Epithelial cell of proximal tubule (primary cell): ENCODE measurements around the gene HCN1. TPM values are rescaled to one million over a fixed set of nuclear protein-coding genes. Genes with fewer than 3 reads are reported as not detected.
"Not testable (repeated sequence)": the region's sequence is repeated elsewhere in the genome, so short reads cannot be mapped to it uniquely, and the experiment has no call there.

Source experiments
- DNase-seq: peaks from one replicate; pipeline ENCODE4 v3.0.0-alpha.2; 2011; ENCODE audit warnings: low read depth
- H3K4me3 ChIP-seq: 2 replicates; pipeline ENCODE4 v1.5.1; 2011; ENCODE audit warnings: low read depth, mild to moderate bottlenecking, low read length
- CTCF ChIP-seq: conservative IDR thresholded peaks from 2 replicates; pipeline ENCODE4 v1.5.1; 2012; ENCODE audit warnings: low read depth, mild to moderate bottlenecking, low read length
- total RNA-seq: library from RNA; depleted of rRNA; stranded (reverse); fragments of >200 nt; gene quantifications from 2 replicates; pipeline ENCODE4 v1.2.3, GENCODE V29; 2015

HCN1 gene
- total RNA-seq, 1 donor from 2014 or later = not detected

- no peak for TF ChIP-seq CTCF
- DNase-seq = peak; percentile 25
- H3K4me3 ChIP-seq = no peak overlapping the region
Observed at GRCh38 chr5:45454114-45454513, 242.1 kb downstream of the HCN1 start.

GRCh38 chr5:45444856-45445255, 251.3 kb downstream of the HCN1 start:
- H3K4me3 ChIP-seq, DNase-seq: not testable (repeated sequence)

GRCh38 chr5:45440466-45440865, 255.7 kb downstream of the HCN1 start:
- TF ChIP-seq CTCF = no peak
- no peak for DNase-seq
- H3K4me3 ChIP-seq = no peak overlapping the region

GRCh38 chr5:45437752-45438151, 258.4 kb downstream of the HCN1 start:
- no peak for DNase-seq
- no peak for TF ChIP-seq CTCF
- no peak overlapping the region for H3K4me3 ChIP-seq

DNA sequence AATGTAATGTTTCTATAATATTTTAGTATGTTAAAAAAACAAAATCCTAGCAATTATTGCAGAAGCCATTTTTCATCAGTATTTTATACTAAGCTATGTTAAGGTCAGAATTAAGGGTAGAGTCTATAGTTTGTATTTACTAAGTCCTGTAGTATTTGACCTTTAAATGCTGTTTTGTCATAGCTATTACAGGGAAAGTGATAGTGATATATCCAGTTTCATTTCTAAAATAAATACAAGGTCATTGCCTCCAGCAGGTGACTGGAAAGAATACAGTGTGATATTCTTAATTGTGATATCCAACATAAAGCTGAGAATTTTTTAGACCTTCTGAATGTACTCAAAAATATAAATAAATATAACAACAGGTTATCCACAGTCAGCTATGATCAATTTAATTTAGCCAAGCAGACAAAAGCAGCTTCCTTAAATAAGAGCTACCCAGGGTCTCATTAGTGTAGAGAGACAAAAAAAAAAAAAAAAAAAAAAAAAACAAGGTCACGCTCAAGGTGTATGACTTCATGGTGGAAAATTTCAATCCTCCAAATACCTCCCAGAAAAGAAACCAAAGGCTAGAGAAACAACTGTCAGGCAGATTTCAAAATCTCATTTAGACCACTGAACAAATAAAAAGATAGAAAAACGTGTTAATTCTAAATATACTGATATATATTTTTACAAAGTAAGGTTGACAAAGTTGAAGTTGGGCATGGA, 278.7 kb downstream of the HCN1 start:
- no peak for TF ChIP-seq CTCF
- no peak for DNase-seq

DNA sequence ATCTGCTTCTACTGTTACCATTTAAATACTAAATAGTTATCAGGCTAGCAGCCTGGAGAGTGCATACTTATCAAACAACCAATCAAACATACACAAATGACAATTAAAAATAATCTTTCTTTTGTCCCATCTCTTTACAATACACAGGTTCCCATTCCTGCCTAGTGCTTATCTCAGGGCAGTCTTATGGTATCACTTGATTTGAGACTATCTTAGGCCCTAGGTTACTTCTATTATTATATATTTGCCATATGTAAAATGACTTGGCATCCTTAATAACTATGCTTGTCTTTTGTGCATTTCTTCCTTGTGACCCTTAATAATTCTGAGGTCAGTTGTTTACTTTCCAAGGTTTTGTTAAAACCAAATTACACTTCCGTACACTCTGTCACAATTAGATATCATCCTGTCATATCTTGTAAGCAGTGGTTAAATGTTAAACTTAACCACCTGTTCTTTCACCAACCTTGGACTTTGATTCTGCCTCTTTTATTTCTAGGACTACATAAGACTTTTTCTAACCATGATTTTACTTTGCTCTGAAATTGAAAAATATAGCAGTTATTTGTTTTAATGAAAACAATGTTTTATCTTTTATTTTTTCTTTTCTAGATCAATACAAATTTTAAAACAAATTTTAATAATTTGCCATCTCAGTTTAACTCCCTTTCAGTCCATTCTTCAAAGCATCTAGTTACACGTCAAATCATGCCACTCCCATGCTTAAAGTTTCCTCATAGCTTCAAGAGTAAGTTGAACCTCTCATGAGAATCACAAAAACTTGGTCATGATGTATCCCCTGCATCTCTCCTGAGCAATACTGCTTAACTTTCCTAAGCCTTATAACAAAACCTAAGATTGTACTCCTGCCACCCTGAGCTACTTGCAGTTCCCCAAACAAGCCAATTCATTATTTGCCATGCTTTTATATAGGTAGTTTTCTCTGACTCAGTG, 281.3 kb downstream of the HCN1 start:
- no peak overlapping the region for H3K4me3 ChIP-seq
- DNase-seq = no peak
- no peak for TF ChIP-seq CTCF

More for the DNA sequence above, 278.7 kb downstream of the HCN1 start:
- no peak overlapping the region for H3K4me3 ChIP-seq

DNA sequence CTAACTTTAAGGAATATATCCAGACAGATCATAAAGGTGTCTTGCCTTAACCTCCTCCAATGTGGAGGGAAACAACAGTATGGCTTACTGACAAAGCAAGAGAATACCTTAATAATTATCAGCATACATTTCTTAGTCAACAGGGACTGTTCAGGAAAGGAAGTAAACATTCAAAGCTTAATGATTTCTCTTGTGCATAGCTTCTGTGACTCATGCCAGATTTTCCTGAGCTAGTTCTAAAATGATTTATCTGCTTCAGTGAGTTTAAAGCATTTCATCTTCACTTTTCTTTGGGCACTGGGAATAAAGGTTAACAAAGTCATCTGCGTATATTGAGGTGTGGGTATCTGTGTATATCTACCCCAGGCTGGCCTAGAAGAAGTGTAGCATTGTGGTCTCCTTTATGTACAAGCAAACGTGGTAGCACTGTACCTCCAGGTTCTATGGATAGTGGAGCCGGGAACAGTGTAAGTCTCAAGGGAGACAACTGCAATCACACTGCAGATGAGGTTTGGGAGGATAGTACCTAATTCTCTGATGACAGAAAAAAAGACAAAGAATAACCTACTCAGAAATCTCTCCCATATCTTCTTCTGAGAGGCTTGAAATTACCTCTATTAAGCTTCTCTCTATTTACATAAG, 284.1 kb downstream of the HCN1 start:
- peak; percentile 69 for DNase-seq
- no peak for TF ChIP-seq CTCF
- no peak overlapping the region for H3K4me3 ChIP-seq
